Heart left ventricle (tissue), 13 donors: ENCODE measurements around the gene ING5.

Source experiments
- CTCF ChIP-seq, 12 donors: fragments of 200-600 bp; sonication (generic) in 4 of 12; IDR thresholded peaks; one replicate each; pipeline versions ENCODE4 v1.5.0 to v1.8.0; 2018 to 2022; ENCODE audit warnings: antibody characterized with exemption in 12 of 12, mild to moderate bottlenecking in 5 of 12
- POLR2A ChIP-seq, 2 donors: fragments of 450-650 bp; IDR thresholded peaks; one replicate each; pipeline ENCODE4 v1.6.1; 2017; ENCODE audit warnings: antibody characterized with exemption in 2 of 2, mild to moderate bottlenecking in 2 of 2, moderate library complexity in 2 of 2
- donor health status: ischemic (EF 13 %, LVEDD 7.1; RV severe dilation, severe dysfunction).
- donor health status: DM: no; HTN: yes; CAD: no.
- donor health status: DM: no; HTN: no; CAD: no.
- donor health status: ischemic (EF 25% LVEDD 6.9; RV normal size, moderate dysfunction).
- donor health status: ischemic (EF 25% LVEDD 5.7; RV mildly dilated, moderate dysfunction).
- donor health status: ischemic (EF 35%, LVEDD 5.7; RV mildly dilated, moderate dysfunction).
- donor health status: nonischemic (EF 11% LVEDD 7.7; RV severe dilation, severe dysfunction).
- donor health status: DM: yes; HTN: yes; CAD: no.
- donor health status: PGD.
- donor health status: ischemic (EF 29% LVEDD 5.4; RV normal size, mild dysfunction).
- donor health status: nonischemic (EF 23%, LVEDD 6.1; RV moderate dilation, normal function).

- TF ChIP-seq CTCF (IDR thresholded peaks at IDR 0.05) (no peak), POLR2A (IDR thresholded peaks at IDR 0.05) (no peak)
Observed at GRCh38 chr2:241751152-241751551, 49.3 kb downstream of the ING5 start.
